Activated gamma-delta T cell treated with Interleukin-2 at 50 U/mL for 16 hours (primary cell): ENCODE measurements around the gene COPZ1.
A peak's percentile ranks its signal among the peaks of the same experiment; 100 is the strongest.

Source experiments
- DNase-seq: peaks from one replicate; pipeline ENCODE4 v3.0.0-alpha.2; 2020

The COPZ1 gene

DNA sequence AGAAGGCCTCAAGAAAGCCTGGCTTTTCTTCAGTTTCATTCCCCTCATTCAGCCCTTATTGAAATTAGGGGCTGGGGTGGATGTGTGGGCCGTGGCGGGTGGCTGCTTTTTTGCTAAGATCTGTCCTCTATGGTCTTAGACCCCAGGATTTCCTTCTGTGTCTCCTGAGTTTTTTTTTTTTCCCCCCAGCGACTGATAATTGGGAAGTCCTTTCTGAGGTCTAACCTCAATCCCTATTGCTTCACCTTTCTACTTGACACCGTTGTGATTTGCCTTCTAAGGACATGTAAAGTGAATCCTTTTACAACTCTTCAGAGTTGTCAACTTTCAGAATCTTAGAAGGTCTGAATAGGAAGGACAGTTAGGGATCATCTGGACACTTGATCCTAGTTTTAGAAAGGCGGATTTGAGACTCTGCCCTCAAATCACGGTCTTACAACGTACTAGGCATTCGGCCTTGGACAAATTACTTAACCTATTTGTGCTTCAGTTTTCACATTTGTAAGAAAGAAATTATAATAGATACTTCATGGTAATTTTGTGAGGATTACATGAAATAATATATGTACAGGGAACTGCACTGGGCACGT, 34.9 kb downstream of the COPZ1 start:
- DNase-seq: no peak

DNA sequence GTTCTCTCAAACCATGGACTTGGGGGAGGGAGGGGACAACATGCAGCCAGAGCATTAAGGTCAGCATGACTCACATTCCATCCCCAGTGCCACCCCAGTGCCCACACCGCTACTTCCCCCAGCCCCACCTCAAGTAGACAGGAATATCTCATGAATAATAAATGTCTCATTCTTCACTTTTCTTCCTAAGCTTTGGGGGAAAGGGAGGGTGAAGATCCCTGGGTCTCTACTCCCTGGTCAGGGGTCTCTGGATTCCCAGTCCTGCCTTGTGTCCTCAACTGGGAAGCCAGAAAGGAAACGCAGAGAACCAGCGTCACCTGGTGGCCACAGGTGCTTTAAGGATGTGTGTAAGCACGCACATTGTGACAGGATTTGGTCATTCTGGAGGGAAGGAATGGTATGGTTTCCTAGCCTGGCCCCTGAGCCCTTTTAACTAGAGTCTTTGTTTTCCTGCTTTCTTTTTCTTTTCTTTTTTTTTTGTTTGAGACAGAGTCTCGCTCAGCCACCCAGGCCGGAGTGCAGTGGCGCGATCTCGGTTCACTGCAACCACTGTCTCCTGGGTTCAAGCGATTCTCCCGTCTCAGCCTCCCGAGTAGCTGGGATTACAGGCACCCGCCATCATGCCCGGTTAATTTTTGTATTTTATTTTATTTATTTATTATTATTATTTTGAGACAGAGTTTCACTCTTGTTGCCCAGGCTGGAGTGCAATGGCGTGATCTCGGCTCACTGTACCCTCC, 36.0 kb downstream of the COPZ1 start:
- DNase-seq: peak; percentile 33

DNA sequence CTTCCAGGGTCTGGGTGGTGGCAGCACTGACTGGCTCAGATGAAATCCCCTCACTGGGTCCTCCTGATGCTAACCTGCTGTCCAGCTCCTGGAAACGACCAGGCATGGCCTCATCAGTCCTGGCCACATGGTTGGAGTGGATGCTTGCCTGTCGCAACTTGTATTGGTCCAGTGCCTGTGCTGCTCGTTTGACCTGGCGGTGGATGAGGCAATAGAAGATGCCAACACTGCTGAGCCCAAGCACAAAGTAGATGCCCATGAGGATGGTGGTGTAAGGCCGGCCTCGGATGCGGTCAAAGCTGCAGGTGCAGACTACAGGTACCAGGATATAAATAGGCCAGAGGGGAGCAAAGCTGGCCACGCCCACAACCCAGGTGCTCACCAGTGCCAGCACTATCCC, 38.1 kb downstream of the COPZ1 start:
- DNase-seq: no peak

DNA sequence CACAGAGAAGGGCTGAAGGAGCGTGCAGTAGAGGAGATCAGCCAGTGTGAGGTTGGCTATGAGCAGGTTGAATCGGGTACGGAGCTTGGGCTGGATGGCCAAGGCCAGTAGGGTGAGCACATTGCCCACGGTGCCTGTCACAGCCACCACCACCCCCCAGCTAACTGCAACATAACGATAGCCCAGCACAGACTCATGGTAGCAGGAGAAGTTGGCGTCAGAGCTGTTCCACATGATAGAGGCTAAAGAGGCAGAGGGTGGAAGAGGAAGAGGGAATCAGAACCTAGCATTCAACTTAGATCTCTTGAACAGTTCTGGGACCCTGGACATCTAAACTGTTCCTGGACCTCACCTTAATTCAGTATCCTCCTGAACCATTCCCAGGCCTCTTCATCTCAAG, 38.7 kb downstream of the COPZ1 start:
- DNase-seq: no peak

DNA sequence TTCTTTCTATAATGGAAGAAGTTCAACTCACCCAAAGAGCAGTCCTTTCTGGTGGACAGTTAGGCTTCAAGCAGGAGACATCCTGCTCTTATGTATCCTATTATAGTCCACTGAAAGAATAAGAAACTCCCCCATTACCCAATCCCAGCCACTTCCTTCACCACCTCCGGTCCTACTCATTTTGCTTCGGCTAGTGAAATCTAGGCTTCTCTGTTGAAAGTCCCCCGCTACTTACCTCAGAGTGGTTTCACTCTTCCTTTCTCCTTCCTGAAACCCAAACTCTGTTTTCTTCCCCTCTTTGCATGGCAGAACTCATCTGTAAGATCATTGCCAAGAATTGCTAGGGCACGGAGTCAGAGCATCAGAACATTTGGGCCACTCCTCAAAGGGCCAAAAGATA, 39.5 kb downstream of the COPZ1 start, which contains the start of gene GPR84:
GPR84 (minus strand) TSS at position 74 of the 400 bp plus-strand sequence. CDS start 635 bp downstream, outside the sequence.
- no peak for DNase-seq

DNA sequence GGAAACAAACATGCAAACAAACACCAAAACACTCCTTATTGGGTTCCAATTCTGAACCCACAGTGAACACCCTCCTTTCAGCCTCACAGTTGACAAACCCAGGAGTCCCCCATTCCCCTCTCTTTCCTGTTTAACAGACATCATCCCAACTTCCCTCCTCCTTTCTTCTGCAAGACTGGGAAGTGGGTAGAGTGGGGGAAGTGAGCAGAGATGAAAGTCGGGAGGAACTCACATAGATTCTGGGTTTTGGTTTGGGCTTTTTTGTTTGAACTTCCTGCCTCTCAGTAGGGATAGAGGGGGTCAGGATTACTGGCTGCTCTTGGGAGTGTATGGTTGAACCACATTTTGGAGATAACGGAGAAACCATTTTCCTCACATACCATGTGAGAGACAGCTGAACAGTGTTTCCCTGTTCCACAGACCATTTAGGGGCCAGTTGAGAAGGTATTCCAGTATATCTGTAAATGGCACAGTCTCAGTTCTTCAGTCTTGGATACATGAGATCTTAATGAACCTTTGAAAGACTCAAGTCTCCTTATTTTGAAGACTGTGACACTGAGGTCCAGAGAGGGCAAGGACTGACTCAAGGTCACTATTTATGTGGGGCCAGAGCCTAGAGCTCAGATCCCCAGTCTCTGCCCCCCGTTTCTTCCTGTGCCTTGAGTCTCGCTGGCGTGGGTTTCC, 43.2 kb downstream of the COPZ1 start:
- DNase-seq: no peak

DNA sequence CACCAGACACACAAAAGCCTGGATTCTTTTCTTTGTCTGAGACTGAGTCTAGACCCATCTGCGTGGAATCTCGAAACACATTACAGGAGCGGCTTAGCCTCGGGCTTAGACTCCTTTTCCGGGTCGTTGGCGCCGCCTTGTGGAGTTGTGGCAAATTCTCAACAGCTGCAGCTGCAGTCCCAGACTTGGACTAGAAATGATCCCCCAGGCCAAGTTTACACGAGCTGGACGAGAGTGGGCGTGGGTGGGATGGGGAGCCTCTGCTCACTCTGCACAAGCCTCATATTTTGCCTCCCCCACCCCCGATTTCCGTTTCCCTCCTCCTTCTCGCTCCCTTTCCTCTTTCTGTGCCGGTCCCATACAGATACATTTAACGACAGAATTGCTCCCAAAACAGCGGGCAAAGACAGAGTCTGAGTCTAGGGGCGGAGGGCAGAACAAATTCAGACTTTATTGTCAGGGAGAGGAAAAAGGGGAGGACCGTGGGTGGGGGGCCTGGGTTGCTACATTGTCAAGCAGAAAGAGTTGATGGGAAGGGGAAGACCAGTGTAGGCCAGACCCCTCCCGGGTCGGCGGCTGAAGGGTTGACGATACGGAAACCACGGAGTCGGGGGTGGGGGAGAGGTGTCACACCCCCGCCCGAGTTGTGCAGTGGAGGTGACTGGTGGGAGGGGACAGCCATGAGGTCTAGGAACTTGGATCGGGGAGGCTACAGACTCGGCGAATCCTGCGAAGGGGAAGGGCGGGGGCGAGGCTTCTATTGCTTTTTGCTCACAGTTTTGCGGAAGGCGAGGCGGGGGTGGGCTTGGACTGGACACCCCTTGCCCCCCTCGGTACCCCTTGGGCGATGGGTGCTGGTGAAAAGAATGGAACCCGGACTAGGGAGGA, 44.0 kb downstream of the COPZ1 start:
- DNase-seq: peak; percentile 91

DNA sequence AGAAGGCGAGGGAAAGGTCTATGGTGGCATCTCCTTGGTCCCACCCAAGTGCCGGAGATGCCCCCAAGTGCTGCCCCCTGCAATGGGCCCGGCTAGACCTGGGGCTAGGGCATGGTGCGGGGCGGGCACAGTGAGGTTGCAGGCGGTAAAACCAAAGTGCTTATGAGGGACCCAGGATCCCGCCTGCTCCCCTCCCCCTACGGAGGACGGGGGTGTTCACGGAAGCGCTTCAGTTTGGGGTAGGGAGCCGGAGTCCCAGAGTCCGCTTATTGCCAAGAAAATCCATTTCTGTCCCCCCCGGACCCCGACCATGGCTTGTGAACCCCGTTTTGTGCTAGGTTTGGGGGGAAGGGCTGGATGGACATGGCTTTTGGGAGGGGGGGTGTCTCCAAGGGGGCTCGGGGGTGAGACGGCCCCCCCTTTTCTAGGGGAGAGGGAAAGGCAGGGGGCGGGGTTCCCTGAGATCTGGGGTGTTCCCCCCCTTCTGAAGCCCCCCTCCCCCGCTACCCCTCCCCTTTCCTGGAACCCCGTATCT, 44.7 kb downstream of the COPZ1 start:
- no peak for DNase-seq

DNA sequence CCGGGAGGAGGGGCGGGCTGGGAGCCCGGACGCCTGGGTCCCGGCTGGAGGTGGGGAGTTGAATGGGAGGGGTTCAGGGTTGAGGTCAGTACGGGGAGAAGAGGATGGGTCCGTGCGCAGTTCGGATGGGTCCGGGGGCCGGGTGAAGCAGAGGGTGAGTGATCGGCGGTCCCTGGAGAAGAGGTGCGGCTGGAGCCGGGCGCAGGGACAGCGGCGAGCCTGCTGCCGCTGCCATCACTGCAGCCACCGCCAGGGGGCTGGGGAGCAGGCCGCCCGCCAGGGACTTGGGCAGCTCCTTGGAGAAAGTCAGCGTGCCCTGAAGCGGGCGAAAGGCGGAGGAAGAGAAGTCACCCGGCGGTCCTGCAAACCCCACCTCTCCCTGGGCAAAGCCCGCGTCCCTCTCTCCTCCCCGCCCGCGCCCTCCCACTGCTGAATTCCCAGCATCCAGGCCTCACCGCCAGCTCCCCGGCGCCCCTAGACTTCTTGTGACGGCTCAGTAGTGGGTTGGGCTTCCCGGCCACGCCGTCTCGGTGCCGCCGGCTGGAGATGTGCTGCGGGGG, 45.3 kb downstream of the COPZ1 start:
- DNase-seq: peak; percentile 18

DNA sequence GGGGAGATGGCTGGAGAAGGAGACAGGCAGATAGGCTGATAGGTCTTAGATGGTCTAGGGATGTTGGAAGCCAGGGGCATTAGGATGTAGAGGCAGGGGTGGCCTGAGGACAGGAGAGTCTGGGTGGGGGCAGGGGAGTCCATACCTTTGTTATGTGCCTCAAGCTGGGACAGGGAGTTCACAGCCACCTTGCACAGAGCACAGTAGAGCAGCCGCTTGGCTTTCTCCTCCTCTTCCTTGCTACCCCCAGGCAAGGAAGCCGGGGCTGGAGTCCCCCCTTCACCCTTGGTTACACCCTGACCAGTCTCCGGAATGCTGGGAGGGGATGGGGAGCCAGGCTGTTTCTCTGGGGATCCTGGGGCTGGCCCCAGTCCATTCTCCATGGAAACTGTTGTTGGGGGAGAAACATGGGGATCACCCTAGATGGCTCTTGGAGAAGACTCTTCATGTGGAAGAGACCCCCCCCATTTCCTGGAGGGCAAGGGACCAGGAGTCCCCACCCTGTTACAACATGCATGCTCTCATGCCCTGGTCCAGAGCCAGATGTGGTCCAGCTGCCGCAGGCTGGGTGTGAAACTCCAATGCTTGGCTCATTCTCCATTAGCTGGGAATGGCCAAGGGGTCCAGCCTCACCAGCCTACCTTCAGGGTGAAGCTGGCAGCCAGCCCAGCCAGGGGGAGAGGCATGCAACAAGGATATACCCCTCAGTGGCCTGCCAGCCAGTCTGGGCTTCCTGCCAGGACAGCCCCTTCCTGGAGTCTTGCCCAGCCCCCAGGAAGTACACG, 46.6 kb downstream of the COPZ1 start:
- DNase-seq: no peak

DNA sequence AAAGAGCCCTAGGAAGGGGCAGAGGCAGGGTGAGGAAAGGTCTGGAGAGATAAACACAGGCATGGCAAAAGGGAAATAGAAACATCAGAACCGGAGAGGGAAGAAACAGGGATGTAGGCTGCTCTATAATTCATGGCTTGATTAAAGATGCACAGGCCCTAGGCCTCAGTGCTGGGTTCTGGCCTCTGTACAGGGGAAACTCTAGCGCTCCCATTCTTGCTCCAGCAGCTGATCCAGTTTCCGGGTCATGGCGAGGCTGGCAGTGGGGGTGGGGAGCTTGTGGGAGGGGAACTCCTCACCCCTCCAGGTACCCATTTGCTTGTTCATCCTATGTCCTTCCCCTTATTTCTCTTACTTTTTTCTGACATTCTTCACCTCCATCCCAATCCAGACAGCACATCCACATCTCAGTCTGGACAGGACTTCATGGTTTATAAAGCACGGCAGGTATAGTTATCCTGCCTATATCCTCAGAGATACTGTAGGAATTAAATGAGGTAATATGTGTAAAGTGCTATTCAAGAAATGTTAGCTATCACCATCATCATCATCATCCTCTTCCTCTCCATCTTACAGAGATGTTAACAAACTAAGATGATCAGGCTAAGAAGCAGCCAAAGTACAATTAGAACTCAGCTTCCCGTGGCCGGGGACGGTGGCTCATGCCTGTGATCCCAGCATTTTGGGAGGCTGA, 47.3 kb downstream of the COPZ1 start:
- no peak for DNase-seq

DNA sequence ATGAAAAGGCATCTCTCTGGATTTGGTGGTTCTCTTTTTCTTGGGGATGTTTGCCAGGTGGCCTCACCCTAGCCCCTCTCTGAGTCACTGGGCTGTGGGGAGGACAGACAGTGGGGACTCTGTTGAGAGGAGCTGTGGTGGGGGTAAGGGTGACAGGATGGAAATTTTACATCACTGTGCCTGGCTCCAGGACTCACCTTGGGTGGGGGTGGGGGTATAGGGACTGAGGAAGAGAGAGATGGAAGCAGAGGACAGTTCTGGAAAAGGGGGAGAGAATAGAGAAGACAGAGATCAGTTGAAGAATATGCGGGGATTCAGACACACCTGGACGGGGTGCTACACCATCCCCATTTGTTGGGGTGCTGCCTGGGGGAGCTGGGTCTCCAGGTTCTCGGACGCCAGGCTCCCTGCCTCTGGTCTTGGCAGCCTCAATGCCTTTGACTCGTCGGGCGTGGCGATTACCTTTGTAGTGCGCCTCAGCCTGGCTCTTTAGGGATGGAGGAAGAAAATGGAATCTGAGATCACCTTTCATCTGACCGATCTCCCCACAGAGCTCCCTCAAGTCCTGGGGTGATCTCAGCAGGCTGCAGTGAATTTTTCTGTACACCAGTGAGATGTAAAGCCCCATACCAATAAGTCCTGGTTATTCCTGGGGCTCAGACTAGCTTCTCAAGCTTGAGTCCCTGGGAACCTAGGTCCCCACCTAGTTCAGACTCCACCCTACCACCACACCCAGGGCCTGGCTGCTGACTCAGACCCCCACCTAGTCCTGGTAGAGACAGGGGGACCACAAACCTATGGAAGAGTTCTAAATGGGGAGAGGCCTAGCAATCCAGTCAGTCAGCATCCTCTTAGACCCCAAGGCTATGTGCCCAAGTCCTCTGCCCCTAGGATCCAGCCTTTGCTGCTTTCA, 49.0 kb downstream of the COPZ1 start:
- DNase-seq: no peak

DNA sequence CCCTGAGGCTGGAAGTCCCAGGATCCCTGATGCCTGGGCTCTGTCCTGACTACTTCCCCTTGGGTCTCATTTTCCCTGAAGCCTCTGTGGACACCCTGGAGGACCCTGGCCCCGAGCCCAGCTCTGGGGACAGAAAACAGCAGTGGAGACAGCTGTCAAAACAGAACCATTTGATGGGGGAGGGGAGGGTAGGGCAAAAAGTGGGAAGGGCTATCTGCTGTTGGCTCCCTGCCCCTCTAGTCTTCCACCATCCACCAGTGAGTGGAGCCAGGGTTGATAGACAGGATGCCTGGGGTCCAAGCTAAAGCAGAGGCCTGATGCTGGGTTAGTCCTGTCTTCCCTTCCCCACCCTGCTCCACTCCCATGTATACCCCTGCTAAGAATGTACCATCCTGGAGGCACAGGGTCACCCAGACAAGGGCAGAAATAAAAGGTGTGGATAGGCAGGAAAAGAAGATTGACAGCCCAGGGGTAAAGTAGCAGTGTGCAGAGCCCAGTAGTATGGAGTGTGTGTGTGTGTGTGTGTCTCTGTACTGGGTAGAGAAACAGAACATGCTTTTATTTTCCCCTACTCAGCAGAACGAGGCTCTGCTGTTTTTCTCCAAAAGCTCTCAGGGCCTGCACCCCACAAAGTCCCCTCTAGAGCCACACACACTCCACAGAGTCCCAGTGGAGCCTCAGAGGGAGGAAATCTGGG, 49.8 kb downstream of the COPZ1 start:
- no peak for DNase-seq

DNA sequence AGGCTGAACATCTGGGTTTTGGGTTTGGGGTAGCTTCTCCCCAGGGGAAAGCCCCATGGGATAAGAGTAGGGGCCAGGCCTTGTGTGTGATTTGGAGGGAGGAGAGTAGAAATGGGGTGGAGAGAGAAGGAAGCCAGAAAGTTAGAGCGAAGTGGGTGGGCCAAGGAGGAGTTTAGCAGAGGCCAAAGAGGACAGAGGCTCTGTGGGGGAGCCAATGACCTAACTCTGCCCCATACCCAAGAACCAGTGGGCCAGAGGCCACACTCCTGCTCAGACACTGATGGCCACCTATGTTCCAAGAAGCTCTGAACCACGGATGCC, 50.3 kb downstream of the COPZ1 start:
- no peak for DNase-seq

DNA sequence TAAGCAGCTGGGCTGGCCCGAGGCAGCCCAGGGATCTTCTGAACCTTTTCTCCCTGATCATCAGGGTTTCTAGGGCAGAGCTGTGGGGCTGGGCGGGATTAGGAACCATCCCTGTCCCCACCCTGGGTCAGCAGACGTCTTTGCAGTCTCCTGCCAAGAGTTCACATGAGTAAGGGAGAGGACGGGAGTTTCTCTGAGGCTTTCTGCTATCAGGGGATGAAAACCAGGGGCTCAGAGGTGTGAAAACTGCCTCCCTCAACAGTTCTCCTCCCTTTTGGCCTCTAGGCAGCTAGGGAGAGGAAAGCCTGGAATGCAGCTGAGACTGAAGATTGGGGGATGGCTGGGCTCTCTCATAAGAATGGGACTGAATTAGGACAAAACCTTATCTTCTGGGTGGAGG, 51.7 kb downstream of the COPZ1 start:
- no peak for DNase-seq

DNA sequence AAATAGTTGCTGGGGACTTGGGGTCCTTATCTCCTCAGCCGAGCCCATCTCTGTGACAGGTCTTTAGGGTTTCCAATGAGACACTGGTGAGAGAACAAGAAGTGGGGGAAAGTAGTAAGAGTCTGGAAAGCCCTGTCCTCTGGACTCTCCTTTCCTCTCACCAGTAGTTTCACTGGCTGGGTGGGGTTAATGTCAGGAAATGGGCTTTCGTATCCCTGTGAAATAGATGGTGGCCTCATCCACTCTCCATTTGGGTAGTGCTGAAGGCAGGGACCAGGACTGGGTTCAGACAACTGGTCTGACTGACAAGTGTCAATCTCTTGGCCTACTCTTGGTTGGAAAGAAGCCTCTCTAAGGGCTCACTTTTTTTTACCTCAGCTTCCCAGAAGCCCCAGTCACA, 52.1 kb downstream of the COPZ1 start:
- no peak for DNase-seq

DNA sequence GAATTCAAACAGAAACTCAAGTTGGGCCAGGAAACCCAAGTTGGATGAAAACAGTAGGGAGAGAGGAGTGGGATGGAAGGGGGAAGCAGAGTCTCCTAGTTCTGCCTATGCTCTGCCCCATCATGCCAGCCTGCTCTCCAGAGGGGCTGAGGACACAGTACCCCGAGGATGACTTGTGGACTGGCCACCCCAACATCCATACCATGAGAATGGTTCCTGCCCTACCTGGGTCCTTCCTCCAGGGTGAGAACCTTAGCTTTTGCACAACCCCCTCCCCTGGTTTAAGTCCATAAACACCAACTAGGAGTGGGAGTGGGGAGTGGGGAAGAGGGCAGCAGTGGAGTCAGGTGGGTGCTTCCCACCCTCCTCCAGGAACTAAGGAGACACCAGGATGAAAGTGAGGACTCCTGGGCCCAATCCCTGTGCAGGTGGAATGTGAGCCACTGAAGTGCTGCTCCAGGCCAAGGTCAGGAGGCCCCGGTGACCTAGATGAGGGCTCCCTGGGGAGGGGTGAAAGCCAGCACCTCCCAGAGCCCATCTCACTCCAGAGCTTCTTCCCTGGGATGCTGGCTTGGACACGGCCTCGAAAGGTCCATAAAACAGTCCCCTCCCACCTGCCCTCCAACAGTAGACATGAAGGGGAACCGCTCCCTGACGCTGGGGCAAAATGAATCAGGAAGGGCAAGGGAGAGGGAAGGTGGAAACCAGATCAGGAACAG, 53.0 kb downstream of the COPZ1 start:
- no peak for DNase-seq

DNA sequence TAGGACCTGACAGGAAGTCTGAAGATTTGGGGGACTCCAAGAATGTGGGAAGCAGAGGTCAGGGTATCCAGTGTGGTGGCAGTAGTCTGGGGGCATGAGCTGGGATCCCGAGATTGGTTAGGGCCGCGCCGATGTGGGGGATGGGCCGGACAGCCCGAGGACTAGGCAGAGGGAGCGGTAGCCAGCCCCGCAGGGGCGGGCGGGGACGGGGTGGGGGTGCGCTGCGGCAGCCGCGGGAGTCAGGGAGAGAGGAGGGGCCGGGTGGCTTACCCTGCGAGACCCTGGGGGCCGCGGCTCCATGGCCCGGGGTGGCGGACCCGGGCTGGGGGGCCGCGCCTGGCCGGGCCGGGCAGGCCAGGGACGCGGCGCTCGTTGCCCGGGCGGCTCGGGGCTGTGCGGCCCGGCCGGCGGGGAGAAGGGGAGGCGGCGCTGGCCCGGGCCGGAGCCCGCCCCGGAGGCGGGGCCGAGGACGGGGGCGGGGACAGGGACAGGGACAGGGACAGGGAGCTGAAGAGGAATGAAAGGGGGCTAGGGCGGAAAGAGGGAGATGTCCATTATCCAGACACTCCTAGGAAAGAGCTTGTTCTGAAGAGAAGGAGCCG, 54.0 kb downstream of the COPZ1 start:
- DNase-seq: no peak
